MCF 10A (cell line): ENCODE measurements around the gene FRY. TPM values are rescaled to one million over a fixed set of nuclear protein-coding genes. Genes with fewer than 3 reads are reported as not detected.

Source experiments
- BruUV-seq: library from RNA; stranded (reverse); fragments of 400-500 nt; replicated peaks from 2 replicates; lab custom pipeline; 2021; lab: Mats Ljungman, UMichigan
- CTCF ChIA-PET: fragments of 300-600 bp; sonication (Branson Sonifier 250); formaldehyde crosslinking; extraction: SDS; loops from one replicate; lab custom pipeline; 2021; ENCODE audit warnings: antibody characterized with exemption, inconsistent platforms; lab: Yijun Ruan, JAX
- POLR2A ChIA-PET: fragments of 300-600, 350-650 bp; sonication (Branson Sonifier 250); formaldehyde crosslinking; extraction: SDS; loops from one replicate; lab custom pipeline; 2020; ENCODE audit warnings: antibody characterized with exemption, inconsistent platforms; lab: Yijun Ruan, JAX
- DNase-seq: peaks from one replicate; pipeline ENCODE4 v3.0.0-alpha.2; 2018; ENCODE audit not compliant: unreplicated experiment
- H3K27ac Mint-ChIP-seq: one replicate; pipeline ENCODE4 v1.8.0; 2022; ENCODE audit warnings: mild to moderate bottlenecking, low read depth, mixed read lengths; ENCODE audit not compliant: unreplicated experiment
- H3K27me3 Mint-ChIP-seq: one replicate; pipeline ENCODE4 v1.8.0; 2022; ENCODE audit warnings: mixed read lengths; ENCODE audit not compliant: insufficient read depth, unreplicated experiment
- H3K36me3 Mint-ChIP-seq: one replicate; pipeline ENCODE4 v1.8.0; 2022; ENCODE audit warnings: mild to moderate bottlenecking, moderate library complexity, mixed read lengths; ENCODE audit not compliant: insufficient read depth, unreplicated experiment
- H3K4me1 Mint-ChIP-seq: one replicate; pipeline ENCODE4 v1.8.0; 2022; ENCODE audit warnings: mixed read lengths; ENCODE audit not compliant: insufficient read depth, unreplicated experiment
- H3K4me3 Mint-ChIP-seq: one replicate; pipeline ENCODE4 v1.8.0; 2022; ENCODE audit warnings: mild to moderate bottlenecking, moderate library complexity, mixed read lengths; ENCODE audit not compliant: unreplicated experiment
- H3K9me3 Mint-ChIP-seq: one replicate; pipeline ENCODE4 v1.8.0; 2022; ENCODE audit warnings: mixed read lengths; ENCODE audit not compliant: unreplicated experiment
- CTCF ChIP-seq: fragments of 200-600 bp; IDR thresholded peaks from one replicate; pipeline ENCODE4 v1.8.0; 2022; ENCODE audit warnings: antibody characterized with exemption, mild to moderate bottlenecking; ENCODE audit not compliant: unreplicated experiment
- intact Hi-C: fragments of 100-400 bp; cut with micrococcal nuclease; formaldehyde crosslinking; loops from 2 replicates; pipeline ENCODE4 v1.14.1; 2022
- total RNA-seq: library from RNA; stranded (reverse); gene quantifications from 2 replicates; pipeline ENCODE4 v1.2.3, GENCODE V29; 2022

The FRY gene
- total RNA-seq, 1 experiment from 2014 or later = 8.9 TPM

DNA sequence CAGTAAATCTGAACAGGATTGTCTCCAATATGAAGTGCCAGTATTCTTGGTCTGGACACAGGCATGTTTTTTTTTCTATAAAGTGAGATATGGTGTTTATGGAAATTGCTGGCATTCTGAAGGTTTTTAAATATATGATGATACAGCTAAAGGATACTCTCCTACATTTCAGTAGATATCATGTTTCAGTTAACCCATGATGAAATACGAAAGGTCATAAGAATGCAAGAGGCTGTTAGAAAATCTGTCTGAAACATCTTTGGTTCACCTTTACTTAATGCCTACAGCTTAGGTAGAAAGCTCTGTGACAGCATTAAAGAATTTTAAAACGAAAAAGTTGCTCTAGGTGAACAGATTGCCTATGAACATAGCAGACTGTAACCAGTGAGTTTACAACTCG is 9.1 kb downstream of the FRY start:
- BruUV-seq = no TSS peak
- ChIA-PET POLR2A (interaction anchor here (1.5 to 1.7 kb wide), 2 partner anchors 9 to 15 kb away, joined by 3 to 7 read pairs; partner anchors contain the start of gene FRY), CTCF (interaction anchor here (0.7 kb wide), 1 partner anchor 8 kb away, joined by 3 read pairs; no protein-coding TSS in a partner anchor)
- no peaks in the 10 kb centered on the region for H3K9me3 Mint-ChIP-seq
- H3K27ac Mint-ChIP-seq = no peak overlapping the region
- H3K36me3 Mint-ChIP-seq = no peaks in the 10 kb centered on the region
- no peaks in the 10 kb centered on the region for H3K27me3 Mint-ChIP-seq
- H3K4me1 Mint-ChIP-seq = peaks cover 6% of the 10 kb centered on the region
- H3K4me3 Mint-ChIP-seq = no peak overlapping the region
- no peak for TF ChIP-seq CTCF
- intact Hi-C loops = no loop called here
- no peak for DNase-seq

DNA sequence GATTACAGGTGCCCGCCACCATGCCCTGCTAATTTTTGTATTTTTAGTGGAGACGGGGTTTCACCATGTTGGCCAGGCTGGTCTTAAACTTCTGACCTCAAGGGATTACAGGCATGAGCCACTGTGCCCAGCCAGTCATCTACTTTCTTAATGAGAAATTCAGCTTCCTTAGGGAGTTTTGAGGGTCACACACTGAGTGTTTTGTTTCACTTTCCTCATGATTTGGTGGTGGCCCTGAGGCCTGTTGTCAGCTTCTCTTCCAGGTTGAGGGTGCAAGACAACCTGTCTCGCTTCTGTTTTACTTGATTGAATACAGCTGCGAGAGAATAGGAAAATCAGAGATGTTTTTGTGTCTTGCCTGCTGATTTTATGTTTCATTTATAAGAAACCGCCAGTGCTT is 9.9 kb downstream of the FRY start:
- H3K4me1 Mint-ChIP-seq = peaks cover 6% of the 10 kb centered on the region
- no peaks in the 10 kb centered on the region for H3K36me3 Mint-ChIP-seq
- BruUV-seq = no TSS peak
- H3K4me3 Mint-ChIP-seq = no peak overlapping the region
- ChIA-PET POLR2A (interaction anchor here (1.5 to 1.7 kb wide), 2 partner anchors 10 to 14 kb away, joined by 3 to 7 read pairs; partner anchors contain the start of gene FRY), CTCF (interaction anchor here (0.6 kb wide), 1 partner anchor 204 kb away, joined by 3 read pairs; no protein-coding TSS in a partner anchor)
- no peak overlapping the region for H3K27ac Mint-ChIP-seq
- TF ChIP-seq CTCF = no peak
- H3K27me3 Mint-ChIP-seq = no peaks in the 10 kb centered on the region
- no peaks in the 10 kb centered on the region for H3K9me3 Mint-ChIP-seq
- DNase-seq = no peak
- intact Hi-C loops = no loop called here

DNA sequence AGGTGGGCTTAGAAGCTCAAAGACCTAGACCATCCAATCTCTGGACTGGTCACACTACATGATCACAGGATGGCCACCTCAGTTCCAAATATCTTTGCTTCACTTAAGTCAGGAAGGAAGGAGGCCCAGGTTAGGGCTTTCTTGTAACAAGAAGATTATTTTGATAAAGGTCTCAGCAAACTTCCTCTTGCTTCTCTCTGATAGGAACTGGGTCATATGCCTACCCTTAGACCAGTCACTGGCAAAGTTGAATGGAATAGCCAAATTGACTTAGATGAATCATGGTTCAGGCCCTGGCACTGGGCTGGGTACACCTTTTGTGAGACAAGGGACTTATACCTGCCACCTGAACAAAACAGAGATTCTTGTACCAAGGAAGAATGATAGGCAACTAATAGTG is 11.0 kb downstream of the FRY start:
- TF ChIP-seq CTCF = no peak
- ChIA-PET CTCF (no interaction called here), POLR2A (no interaction called here)
- Mint-ChIP-seq H3K9me3 (no peaks in the 10 kb centered on the region), H3K4me3 (no peak overlapping the region), H3K36me3 (no peaks in the 10 kb centered on the region), H3K27me3 (no peaks in the 10 kb centered on the region), H3K4me1 (no peaks in the 10 kb centered on the region), H3K27ac (no peak overlapping the region)
- DNase-seq = no peak
- no TSS peak for BruUV-seq
- intact Hi-C loops = no loop called here

DNA sequence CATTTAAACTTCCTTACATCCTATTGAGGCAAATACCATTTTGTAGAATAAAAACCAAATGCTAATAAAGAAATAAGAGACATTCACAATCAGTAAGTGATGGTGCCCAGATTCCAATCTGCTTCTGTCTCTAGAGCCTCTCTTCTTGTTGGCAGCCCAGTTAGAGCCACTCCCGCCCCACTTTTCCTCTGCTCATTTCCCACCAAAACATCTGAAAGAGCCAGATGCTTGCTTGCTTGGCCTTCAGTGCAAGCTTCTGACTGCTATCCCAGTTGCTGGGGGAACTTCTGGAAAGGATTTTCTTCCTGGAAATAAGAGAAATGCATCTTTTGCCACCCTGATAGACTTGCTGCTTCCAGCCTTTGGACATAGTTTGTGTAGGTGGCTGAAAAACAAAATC is 12.9 kb downstream of the FRY start:
- intact Hi-C loops = no loop called here
- Mint-ChIP-seq H3K9me3 (no peaks in the 10 kb centered on the region), H3K27ac (no peak overlapping the region), H3K4me1 (peaks cover 6% of the 10 kb centered on the region), H3K36me3 (no peaks in the 10 kb centered on the region), H3K4me3 (no peak overlapping the region), H3K27me3 (no peaks in the 10 kb centered on the region)
- BruUV-seq = no TSS peak
- ChIA-PET CTCF (no interaction called here), POLR2A (interaction anchor here (0.5 kb wide), 1 partner anchor 9 kb away, joined by 3 read pairs; no protein-coding TSS in a partner anchor)
- TF ChIP-seq CTCF = no peak
- DNase-seq = no peak
